OCI-LY3 (cell line): ENCODE measurements around the gene NNAT.

Source experiments
- H2AFZ ChIP-seq: fragments of 200-600, 300-600 bp; shearing (Covaris generic); 2 replicates; pipeline ENCODE4 v1.6.0; 2014; ENCODE audit warnings: antibody characterized with exemption, low read depth, low read length
- H3K27ac ChIP-seq: fragments of 200-600, 300-600 bp; sonication (generic); 2 replicates; pipeline ENCODE4 v1.5.1; 2014; ENCODE audit warnings: mild to moderate bottlenecking, low read length, moderate library complexity, mixed read lengths
- H3K27me3 ChIP-seq: fragments of 200-600, 300-600 bp; sonication (generic); 2 replicates; pipeline ENCODE4 v1.6.1; 2014; ENCODE audit warnings: low read depth, low read length, mixed read lengths
- H3K36me3 ChIP-seq: fragments of 200-600, 300-600 bp; sonication (generic); replicated peaks from 2 replicates; pipeline ENCODE3; 2014; ENCODE audit warnings: low read depth, low read length, mixed read lengths
- H3K4me1 ChIP-seq: fragments of 300-600, 200-600 bp; sonication (generic); 2 replicates; pipeline ENCODE4 v1.6.1; 2014; ENCODE audit warnings: low read length, mixed read lengths
- H3K4me2 ChIP-seq: fragments of 200-600, 300-600 bp; sonication (generic); 2 replicates; pipeline ENCODE4 v1.6.1; 2014; ENCODE audit warnings: low read length, mixed read lengths
- H3K4me3 ChIP-seq: fragments of 300-600, 200-600 bp; sonication (generic); 2 replicates; pipeline ENCODE4 v1.5.1; 2014; ENCODE audit warnings: antibody characterized with exemption, mild to moderate bottlenecking, low read length, moderate library complexity
- H3K79me2 ChIP-seq: fragments of 300-600, 200-600 bp; shearing (Covaris generic); 2 replicates; pipeline ENCODE4 v1.6.1; 2014; ENCODE audit warnings: mild to moderate bottlenecking, low read length, mixed read lengths
- H3K9ac ChIP-seq: fragments of 300-600, 200-600 bp; shearing (Covaris generic); 2 replicates; pipeline ENCODE4 v1.6.0; 2014; ENCODE audit warnings: mild to moderate bottlenecking, low read length, moderate library complexity
- H3K9me3 ChIP-seq: fragments of 200-600, 300-600 bp; shearing (Covaris generic); 2 replicates; pipeline ENCODE4 v1.6.1; 2014; ENCODE audit warnings: low read length, mixed read lengths; ENCODE audit not compliant: insufficient read depth
- H4K20me1 ChIP-seq: fragments of 200-600, 300-600 bp; sonication (generic); 2 replicates; pipeline ENCODE4 v1.6.1; 2016; ENCODE audit warnings: low read length, mixed read lengths; ENCODE audit not compliant: insufficient read depth
- EZH2phosphoT487 ChIP-seq: fragments of 200-600 bp; shearing (Covaris generic); IDR thresholded peaks from 2 replicates; pipeline ENCODE4 v1.6.1; 2018; ENCODE audit warnings: antibody characterized with exemption, mixed run types, low read depth
- TF ChIP-seq, protein P1 (sequence below): fragments of 200-600, 300-600 bp; sonication (generic); IDR thresholded peaks from 2 replicates; pipeline ENCODE4 v1.5.1; 2014; ENCODE audit warnings: antibody characterized with exemption, low read length, low read depth

NNAT gene

DNA sequence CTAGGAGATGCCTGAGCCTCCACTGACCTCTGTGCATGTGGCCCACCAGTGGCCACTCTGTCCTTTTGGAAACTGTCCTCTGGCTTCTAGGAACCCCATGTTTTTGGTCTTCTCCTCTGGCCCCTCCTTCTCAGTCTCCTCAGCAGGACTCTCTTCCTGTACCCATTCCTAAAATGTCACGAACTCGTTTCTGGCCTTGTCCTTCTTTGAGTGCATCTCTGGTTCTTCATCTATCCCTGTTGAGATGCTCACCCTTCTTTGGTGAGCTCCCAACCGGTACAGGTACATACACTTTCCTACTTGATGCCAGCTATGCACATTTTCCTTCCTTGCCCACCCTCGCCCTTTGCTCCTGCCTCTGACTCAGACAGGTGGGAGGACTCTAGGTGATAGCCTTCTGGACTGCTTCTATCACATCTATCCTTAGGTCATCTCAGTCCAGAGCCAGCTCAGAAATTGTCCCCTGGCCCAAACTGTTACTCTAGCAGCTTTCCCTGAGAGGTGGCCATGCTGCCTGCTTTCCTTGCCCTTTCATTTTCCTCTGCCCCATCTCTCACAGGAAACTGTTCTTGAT lies 14.8 kb upstream of the NNAT start:
- no peak overlapping the region for H3K4me2 ChIP-seq
- H3K36me3 ChIP-seq, result no peaks in the 10 kb centered on the region

DNA sequence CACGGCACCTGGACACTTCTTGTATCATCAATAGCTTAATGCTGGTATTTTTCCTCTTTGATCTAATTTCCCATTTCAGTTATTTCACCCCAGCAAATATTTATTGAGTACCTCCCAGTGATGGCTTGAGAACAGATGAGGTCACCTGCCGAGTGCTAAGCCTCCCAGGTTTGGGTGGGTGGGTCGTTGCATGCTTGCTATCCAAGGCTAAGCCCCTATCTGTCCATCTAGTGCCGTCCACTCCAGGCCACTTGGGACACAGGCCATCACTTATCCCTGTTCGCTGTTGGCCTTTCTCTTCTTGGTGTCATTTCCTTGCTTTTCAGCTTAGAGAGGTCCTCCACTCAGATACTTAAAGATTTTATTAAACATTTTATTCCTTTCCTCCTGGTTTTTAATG lies 10.8 kb upstream of the NNAT start:
- Histone ChIP-seq H3K36me3 (peaks cover 3% of the 10 kb centered on the region), H3K9me3 (no peaks in the 10 kb centered on the region), H3K4me1 (0 out of 2 replicates have a peak, but pooled peaks cover 4% of the 10 kb centered on the region), H2AFZ (no peak overlapping the region), H3K27ac (no peak overlapping the region), H3K79me2 (no peaks in the 10 kb centered on the region), H3K27me3 (no peaks in the 10 kb centered on the region), H3K4me2 (no peak overlapping the region), H4K20me1 (no peaks in the 10 kb centered on the region), H3K4me3 (no peak overlapping the region), H3K9ac (no peak overlapping the region)
- no peak for TF ChIP-seq EZH2phosphoT487
- TF ChIP-seq, protein P1, sequence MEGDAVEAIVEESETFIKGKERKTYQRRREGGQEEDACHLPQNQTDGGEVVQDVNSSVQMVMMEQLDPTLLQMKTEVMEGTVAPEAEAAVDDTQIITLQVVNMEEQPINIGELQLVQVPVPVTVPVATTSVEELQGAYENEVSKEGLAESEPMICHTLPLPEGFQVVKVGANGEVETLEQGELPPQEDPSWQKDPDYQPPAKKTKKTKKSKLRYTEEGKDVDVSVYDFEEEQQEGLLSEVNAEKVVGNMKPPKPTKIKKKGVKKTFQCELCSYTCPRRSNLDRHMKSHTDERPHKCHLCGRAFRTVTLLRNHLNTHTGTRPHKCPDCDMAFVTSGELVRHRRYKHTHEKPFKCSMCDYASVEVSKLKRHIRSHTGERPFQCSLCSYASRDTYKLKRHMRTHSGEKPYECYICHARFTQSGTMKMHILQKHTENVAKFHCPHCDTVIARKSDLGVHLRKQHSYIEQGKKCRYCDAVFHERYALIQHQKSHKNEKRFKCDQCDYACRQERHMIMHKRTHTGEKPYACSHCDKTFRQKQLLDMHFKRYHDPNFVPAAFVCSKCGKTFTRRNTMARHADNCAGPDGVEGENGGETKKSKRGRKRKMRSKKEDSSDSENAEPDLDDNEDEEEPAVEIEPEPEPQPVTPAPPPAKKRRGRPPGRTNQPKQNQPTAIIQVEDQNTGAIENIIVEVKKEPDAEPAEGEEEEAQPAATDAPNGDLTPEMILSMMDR, result no peak

More for the DNA sequence above, 14.8 kb upstream of the NNAT start:
- Histone ChIP-seq H3K27me3 (no peaks in the 10 kb centered on the region), H3K79me2 (no peaks in the 10 kb centered on the region), H2AFZ (no peak overlapping the region), H3K9ac (no peak overlapping the region), H4K20me1 (no peaks in the 10 kb centered on the region), H3K27ac (no peak overlapping the region), H3K9me3 (no peaks in the 10 kb centered on the region), H3K4me1 (0 out of 2 replicates have a peak, but pooled peaks cover 4% of the 10 kb centered on the region), H3K4me3 (no peak overlapping the region)
- TF ChIP-seq, protein P1, result no peak
- no peak for TF ChIP-seq EZH2phosphoT487

DNA sequence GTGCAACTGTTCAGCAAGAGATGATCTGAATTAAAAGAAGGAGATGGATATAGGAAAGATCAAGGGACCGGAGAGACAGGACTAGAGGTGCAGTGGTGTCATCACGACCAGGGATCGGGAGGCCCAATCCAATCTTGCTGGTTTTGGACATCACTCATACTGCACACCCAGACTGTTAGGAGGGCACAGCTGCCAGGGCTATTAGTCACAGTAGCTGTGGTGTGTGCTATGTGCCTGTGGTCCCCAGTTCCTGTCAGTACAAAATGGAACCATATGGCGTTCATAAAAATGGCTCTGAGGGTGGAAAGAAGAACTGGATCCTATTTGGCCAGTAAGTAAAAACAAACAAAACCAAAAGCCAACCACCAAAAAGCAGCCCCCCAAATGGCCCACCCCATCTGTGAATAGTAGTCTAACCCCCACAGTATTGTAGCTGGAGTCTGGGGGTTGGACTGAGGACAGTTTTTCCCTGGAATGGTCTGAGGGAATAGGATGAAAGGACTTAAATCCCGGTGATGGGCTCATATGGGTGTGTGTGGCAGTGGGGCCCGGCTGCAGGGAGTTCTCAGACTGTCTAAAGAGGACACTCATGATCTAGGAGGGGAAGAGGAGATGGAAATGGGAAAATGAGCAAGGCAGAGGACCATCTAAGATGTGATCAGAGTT lies 9.3 kb upstream of the NNAT start:
- Histone ChIP-seq H3K36me3 (peaks cover 9% of the 10 kb centered on the region), H3K79me2 (no peaks in the 10 kb centered on the region)

DNA sequence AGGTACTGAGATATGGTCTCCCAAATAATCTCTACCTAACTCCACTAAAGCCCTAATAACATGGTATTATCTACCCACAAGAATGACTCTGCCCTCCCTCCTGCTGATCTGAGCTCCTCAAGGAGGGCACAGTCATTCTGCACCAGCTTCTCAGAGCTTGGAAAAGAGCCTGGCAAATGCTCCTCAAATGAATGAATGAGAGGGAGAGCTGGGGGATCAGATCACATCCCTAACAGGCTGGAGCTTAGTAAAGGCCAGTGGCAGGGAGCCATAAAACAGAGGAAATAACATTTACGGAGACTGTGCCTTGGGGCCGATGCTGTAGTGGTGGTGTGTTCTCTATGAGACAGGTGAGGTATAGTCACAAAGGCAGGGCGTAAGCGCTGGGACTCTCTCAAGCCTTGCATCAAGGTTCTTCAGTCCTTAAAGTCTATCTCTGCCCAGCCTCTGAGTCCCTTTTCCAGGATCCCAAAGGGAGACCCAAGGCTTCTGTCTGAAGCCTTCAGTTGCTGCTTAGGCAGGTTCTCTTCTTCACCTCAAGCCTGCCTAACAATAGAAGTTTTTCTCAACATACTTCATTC lies 7.2 kb upstream of the NNAT start:
- Histone ChIP-seq H3K36me3 (peaks cover 9% of the 10 kb centered on the region), H3K9me3 (no peaks in the 10 kb centered on the region), H2AFZ (no peak overlapping the region), H3K27ac (no peak overlapping the region), H3K79me2 (no peaks in the 10 kb centered on the region), H3K4me3 (no peak overlapping the region), H4K20me1 (no peaks in the 10 kb centered on the region), H3K4me2 (no peak overlapping the region), H3K9ac (no peak overlapping the region), H3K4me1 (no peaks in the 10 kb centered on the region), H3K27me3 (no peaks in the 10 kb centered on the region)
- TF ChIP-seq EZH2phosphoT487, result no peak
- TF ChIP-seq, protein P1, result no peak

More for the DNA sequence above, 9.3 kb upstream of the NNAT start:
- Histone ChIP-seq H3K27me3 (no peaks in the 10 kb centered on the region), H3K27ac (no peak overlapping the region), H3K9me3 (no peaks in the 10 kb centered on the region), H3K9ac (no peak overlapping the region), H3K4me1 (0 out of 2 replicates have a peak, but pooled peaks cover 4% of the 10 kb centered on the region), H4K20me1 (no peaks in the 10 kb centered on the region), H3K4me3 (no peak overlapping the region), H3K4me2 (no peak overlapping the region), H2AFZ (no peak overlapping the region)
- TF ChIP-seq, protein P1, result no peak
- no peak for TF ChIP-seq EZH2phosphoT487
